ENCODE measurements around the gene KIF26B.

GRCh38 chr1:245124241-245124640 lies 30.5 kb upstream of the KIF26B start:
- no peak for TF ChIP-seq SUZ12 (IDR thresholded peaks at IDR 0.05; ENCODE audit: extremely low read depth, insufficient read depth, insufficient read length)
- TF ChIP-seq YY1 (IDR thresholded peaks at IDR 0.05; ENCODE audit: insufficient read depth, insufficient read length), result no peak
- TF ChIP-seq ZNF274 (IDR thresholded peaks at IDR 0.05; ENCODE audit: low read depth, low read length), result no peak

Measured in NT2/D1 (cell line).